GM19467 (cell line): ENCODE results near the gene PDE7B.
A peak's percentile ranks its signal among the peaks of the same experiment; 100 is the strongest.
"Not testable (repeated sequence)": the region's sequence is repeated elsewhere in the genome, so short reads cannot be mapped to it uniquely, and the experiment has no call there.

Experiments used
- ATAC-seq: cut with Tn5 transposase; IDR thresholded peaks from one replicate; pipeline ENCODE4 v1.9.1; 2021; ENCODE audit warnings: mild to moderate bottlenecking, moderate library complexity; ENCODE audit not compliant: unreplicated experiment

The PDE7B gene

DNA sequence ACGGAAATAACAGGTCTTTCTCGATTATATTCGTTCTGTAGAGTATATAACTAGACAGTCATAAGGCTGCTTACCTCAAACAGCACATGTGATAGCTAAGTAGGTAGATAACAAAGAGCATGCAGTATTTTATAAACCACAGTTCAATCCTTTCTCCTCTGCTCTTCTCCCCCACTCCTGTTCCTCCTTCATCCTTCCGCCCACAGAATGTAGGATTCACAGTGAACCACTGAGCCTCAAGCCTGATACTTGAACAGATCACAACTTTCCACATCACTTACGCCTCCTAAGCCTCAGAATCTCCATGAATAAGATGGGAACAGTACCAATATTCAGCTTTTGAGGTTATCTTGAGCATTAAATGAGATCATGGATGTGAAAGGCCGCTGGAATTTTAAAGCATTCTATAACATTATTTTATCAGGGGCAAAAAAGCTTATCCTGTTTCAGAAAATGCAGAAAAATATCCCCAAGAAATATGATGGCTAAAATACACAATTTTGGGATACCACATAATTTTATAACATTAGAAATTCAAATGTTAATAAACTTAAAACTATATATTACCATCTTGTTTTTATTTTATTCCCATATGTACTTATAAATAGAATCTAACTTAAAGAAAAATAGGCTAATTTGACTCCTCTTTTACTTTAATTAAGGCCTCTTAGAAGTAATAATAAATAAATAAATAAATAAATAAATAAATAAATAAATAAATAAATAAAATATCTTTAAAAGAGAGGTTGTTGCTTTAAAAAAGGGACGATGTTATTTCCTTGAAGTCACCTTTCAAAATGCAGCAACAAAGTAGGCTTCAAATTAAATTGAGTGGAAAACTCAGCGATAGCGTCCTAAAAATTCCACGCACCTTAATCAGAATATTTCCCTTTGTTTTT lies 365.3 kb downstream of the PDE7B start:
- no peak for ATAC-seq

DNA sequence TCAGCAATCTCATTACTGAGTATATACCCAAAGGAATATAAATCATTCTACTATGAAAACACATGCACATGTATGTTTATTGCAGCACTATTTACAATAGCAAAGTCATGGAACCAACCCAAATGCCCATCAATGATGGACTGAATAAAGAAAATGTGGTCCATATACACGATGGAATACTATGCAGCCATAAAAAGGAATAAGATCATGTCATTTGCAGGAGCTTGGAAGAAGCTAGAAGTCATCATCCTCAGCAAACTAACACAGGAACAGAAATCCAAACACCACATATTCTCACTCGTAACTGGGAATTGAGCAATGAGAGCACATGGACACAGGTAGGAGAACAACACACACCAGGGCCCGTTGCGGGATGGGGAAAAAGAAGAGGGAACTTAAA lies 373.5 kb downstream of the PDE7B start:
- not testable (repeated sequence) for ATAC-seq

DNA sequence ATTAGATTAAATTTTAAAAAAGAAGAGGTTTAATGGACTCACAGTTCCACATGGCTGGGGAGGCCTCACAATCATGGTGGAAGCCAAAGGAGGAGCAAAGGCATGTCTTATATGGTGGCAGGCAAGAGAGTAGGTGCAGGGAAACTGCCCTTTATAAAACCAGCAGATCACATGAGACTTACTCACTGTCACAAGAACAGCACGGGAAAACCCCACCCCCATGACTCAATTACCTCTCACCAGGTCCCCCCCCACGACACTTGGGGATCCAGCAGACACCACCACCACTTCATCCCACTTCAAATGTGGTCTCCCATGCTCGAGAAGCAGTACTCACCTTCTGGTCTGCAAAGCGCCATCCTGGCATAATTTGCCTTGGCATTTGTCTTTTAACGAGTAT lies 374.0 kb downstream of the PDE7B start:
- ATAC-seq, result no peak

DNA sequence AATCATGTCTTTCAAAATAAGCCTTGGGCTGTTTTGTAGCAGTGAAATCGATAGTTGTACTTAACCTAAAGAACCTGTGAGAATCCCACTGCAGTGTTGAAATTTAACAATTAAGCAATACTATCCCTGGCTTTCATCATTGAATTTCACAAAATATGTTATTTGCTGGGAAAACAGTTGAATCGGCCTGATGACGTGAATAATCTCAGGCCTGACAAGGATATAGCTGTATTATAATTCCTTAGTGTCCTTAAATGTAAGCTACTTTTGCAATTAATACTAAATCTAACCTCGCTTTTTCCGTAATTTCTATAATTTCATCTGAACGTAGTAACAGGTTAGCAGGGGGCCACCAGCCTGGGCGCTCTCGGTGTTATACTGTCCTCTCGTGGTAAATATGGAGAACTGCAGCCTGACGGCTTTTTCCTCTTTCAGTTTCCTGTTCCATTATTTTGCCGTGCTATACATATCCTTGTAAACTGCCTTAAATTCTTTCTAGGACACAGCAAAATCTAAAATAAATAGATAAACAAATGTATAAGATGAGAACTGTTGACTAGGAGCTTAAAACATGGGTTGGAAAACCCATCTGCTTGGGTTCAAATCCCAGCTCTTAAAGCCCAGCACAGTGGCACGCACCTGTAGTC lies 374.6 kb downstream of the PDE7B start:
- peak; percentile 78 for ATAC-seq

DNA sequence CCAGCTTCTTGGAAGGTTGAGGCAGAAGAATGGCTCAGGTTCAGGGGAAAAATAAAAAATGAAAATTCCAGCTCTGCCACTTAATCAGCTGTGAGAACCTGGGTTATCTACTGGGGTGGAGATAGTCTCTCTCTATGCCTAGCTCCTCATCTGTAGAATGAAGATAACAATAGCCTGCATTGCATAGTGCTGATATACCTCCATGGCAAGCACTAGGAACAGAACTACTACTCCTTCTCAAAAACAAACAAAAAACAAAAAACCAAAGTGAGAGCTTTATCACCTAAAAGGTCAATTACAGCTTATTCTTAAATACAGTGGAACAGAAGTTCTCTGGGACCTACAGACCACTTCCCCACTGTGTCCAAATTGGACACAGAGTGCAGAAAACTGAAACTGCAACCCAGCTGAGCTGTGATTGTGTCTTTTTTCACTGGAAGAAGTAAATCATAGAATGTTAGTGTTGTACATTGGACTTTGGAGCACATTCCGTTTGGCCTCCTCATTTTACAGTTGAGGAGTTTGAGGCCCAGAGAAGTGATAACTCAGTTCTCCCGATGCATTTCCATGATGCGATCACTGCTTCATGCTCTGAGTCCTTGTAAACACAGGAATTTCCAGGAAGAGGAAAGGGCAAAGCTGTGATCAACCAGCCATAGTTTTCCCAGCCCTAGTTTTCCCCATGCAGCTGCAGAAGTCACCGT lies 375.3 kb downstream of the PDE7B start:
- peak; percentile 25 for ATAC-seq

DNA sequence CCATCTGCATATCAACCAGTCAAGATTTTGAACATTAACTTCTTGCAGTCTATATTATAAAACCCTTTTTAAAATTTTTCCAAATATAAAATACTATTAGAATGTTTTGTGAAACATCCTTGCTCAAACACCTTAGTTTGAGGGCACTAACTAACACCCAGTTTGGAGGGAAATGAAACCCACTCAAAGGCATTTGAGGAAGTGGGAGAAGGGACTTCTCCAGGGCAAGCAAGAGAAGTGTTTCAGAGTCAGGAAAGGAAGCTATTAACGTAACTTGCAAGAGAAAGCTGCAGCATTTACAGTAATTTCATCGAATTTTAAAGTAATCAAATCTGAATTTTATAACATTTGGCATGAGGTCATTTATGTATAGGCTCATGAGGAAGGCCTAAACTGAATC lies 377.3 kb downstream of the PDE7B start:
- no peak for ATAC-seq

DNA sequence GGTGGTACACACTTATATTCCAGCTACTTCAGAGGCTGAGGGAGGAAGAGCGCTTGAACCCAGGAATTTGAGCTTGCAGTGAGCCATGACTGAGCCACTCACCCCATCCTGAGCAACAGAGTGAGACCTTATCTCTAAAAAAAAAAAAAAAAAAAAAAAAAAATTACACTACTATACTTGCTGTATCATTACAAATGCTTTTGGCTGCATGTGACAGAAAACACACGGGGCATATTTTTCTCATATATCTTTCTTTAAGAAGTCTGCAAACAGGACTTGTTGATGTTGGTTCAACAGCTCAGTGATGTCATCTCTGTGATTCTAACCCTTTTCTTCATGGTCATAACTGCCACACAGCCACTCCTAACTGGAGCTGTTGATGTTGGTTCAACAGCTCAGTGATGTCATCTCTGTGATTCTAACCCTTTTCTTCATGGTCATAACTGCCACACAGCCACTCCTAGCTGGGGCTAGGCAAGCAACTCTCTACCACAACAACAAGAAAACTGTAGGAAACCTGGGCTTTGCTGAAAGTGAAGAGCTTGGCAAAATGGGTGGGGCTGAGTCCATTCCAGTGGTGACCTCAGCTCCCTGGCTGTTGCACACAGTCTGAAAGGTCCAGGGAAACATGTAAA lies 378.8 kb downstream of the PDE7B start:
- no peak for ATAC-seq

DNA sequence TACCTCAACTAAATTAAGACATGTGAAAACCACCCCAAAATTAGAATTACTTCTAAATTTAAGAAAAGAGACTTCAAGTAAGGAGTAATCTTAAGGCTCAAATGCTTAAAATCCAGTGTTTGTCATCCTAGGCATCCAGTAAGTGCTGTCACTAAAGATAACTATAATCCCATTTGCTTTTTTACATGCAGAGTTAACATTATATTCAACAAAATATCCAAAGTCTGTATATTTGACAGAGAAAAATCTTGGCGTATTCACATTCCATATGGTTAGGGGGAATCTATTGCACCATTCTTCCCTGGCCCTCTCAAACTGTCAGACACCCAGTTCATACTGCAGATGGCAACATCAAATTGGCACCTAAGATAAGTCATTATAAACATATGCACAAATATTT lies 381.2 kb downstream of the PDE7B start:
- no peak for ATAC-seq

DNA sequence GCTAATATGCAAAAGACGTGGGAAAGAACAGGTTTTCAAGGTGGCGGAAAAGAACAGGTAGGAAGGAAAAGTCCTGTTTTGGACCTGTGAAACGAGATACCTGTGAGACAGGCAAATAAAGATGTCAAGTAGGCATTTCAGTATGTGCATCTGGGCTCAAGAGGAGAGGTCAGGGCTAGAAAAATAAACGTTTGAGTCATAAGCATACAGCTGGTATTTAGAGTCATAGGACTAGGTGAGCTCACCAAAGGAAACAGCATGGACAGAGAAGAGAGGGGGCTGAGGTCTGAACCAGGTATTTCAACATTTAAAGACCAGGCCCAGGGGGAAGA lies 383.7 kb downstream of the PDE7B start:
- no peak for ATAC-seq

DNA sequence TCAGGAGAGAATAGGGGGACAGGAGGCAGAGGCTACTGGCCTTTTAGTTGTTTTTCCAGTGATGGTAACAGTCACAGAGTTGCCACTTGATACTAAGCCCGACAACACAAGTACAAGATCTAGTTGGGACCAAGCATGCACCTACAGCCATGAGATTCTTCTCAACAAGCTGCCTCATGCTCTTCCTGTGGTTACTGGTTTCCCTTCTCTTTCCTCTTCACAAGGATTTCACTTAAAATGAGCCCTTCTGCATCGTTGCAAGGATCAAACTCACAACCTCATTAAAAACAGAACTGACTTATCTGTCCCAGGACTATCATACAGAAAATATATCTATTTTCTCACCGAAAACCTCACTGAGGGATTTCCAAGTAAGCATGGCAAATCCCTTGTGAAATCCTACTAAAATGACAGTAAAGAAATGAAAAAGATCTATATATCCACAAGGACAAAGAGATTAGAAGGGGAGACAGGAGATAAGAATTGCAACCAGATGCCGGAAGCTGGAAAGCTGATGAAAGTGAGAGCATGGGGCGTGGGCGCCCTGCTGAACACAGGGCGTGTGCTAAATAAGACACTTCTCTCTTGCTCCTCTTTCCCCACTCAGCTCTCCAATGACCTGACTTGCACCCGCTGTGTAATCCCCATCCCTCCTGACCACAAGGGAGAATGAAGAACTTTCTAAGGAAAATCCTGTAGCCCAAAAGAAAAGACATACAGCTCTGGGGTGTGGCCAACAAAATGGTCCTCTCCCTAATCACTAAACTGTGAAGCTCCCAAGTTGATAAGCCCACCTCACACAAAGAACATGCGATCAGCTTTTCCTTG lies 385.2 kb downstream of the PDE7B start:
- ATAC-seq, result no peak

DNA sequence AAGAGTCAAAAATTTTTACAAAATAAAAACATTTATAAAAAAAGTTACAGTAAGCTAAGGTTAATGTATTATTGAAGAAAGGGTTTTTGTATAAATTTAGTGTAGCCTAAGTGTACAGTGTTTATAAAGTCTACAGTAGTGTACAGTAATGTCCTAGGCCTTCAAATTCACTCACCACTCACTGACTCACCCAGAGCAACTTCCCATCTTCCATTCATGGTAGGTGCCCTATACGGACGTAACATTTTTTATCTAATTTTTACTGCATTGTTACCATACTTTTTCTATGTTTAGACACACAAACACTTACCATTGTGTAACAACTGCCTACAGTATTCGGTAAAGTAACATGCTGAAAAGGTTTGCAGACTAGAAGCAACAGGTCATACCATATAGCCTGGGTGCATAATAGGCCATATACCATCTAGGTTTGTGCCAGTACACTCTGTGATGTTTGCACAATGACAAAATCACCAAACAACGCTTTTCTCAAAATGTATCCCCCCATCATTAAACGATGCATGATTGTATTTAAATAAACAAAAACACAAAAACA lies 392.6 kb downstream of the PDE7B start:
- ATAC-seq, result no peak
